GM12873 (cell line): ENCODE results near the gene BLTP3A.

Source experiments
- CTCF ChIP-seq: IDR thresholded peaks from 2 replicates; pipeline ENCODE4 v1.5.1; 2012; ENCODE audit warnings: low read depth, mild to moderate bottlenecking, moderate library complexity, low read length, control low read depth; ENCODE audit not compliant: insufficient read depth; ENCODE audit errors: missing control alignments

The BLTP3A gene

GRCh38 chr6:34836451-34836850 lies 44.6 kb downstream of the BLTP3A start:
- TF ChIP-seq CTCF = no peak

- TF ChIP-seq CTCF = no peak
Observed at GRCh38 chr6:34837528-34837927, 45.6 kb downstream of the BLTP3A start.

GRCh38 chr6:34839666-34840352 lies 47.9 kb downstream of the BLTP3A start:
- no peak for TF ChIP-seq CTCF
